Trophoblast cell (in vitro differentiated cells and primary cell): ENCODE results near the gene MTR.

Experiments used
- DNase-seq, 2 donors: peaks; one replicate each; pipeline ENCODE4 v3.0.0-alpha.2; 2016
- H2AFZ ChIP-seq: 2 replicates; pipeline ENCODE4 v1.6.1; 2013; ENCODE audit warnings: low read length, moderate library complexity, mild to moderate bottlenecking; ENCODE audit not compliant: insufficient read depth, poor library complexity
- H2AK5ac ChIP-seq: 2 replicates; pipeline ENCODE4 v1.6.1; 2013; ENCODE audit warnings: mild to moderate bottlenecking, low read length
- H2BK120ac ChIP-seq: 2 replicates; pipeline ENCODE4 v1.6.1; 2013; ENCODE audit warnings: low read length, mild to moderate bottlenecking, moderate library complexity; ENCODE audit not compliant: insufficient read depth, poor library complexity
- H2BK12ac ChIP-seq: 2 replicates; pipeline ENCODE4 v1.6.1; 2013; ENCODE audit warnings: mild to moderate bottlenecking, low read length, moderate library complexity
- H2BK5ac ChIP-seq: 2 replicates; pipeline ENCODE4 v1.6.1; 2013; ENCODE audit warnings: low read length, low read depth, moderate library complexity, mild to moderate bottlenecking; ENCODE audit not compliant: poor library complexity
- H3K14ac ChIP-seq: 2 replicates; pipeline ENCODE4 v1.6.1; 2013; ENCODE audit warnings: mild to moderate bottlenecking, low read length
- H3K18ac ChIP-seq: 2 replicates; pipeline ENCODE4 v1.6.1; 2013; ENCODE audit warnings: mild to moderate bottlenecking, low read length
- H3K23ac ChIP-seq: 2 replicates; pipeline ENCODE4 v1.6.1; 2013; ENCODE audit warnings: low read length
- H3K27ac ChIP-seq: 2 replicates; pipeline ENCODE4 v1.5.1; 2013; ENCODE audit warnings: low read depth, mild to moderate bottlenecking, inconsistent platforms, low read length, moderate library complexity
- H3K27me3 ChIP-seq: 2 replicates; pipeline ENCODE4 v1.6.1; 2013; ENCODE audit warnings: inconsistent platforms, mild to moderate bottlenecking, low read length, moderate library complexity; ENCODE audit not compliant: insufficient read depth
- H3K36me3 ChIP-seq, 2 experiments: 1 replicate in 1 of 2; 2 replicates in 1 of 2; pipeline ENCODE4 v1.6.1; 2013; ENCODE audit warnings: low read length in 2 of 2, mild to moderate bottlenecking in 2 of 2, moderate library complexity in 1 of 2; ENCODE audit not compliant: insufficient read depth in 2 of 2, control insufficient read depth in 1 of 2
- H3K4ac ChIP-seq: 2 replicates; pipeline ENCODE4 v1.6.1; 2013; ENCODE audit warnings: low read depth, mild to moderate bottlenecking, low read length, moderate library complexity
- H3K4me1 ChIP-seq, 2 experiments: 1 replicate in 1 of 2; 2 replicates in 1 of 2; pipeline ENCODE4 v1.6.1; 2013; ENCODE audit warnings: low read length in 2 of 2, mild to moderate bottlenecking in 2 of 2, moderate library complexity in 1 of 2; ENCODE audit not compliant: insufficient read depth in 2 of 2, control insufficient read depth in 1 of 2
- H3K4me2 ChIP-seq: 2 replicates; pipeline ENCODE4 v1.6.1; 2013; ENCODE audit warnings: inconsistent platforms, mild to moderate bottlenecking, low read length, moderate library complexity
- H3K4me3 ChIP-seq: 2 replicates; pipeline ENCODE4 v1.5.1; 2013; ENCODE audit warnings: mild to moderate bottlenecking, low read depth, low read length, inconsistent platforms
- H3K79me1 ChIP-seq: one replicate; pipeline ENCODE4 v1.6.1; 2013; ENCODE audit warnings: low read length
- H3K79me2 ChIP-seq: 2 replicates; pipeline ENCODE4 v1.6.1; 2013; ENCODE audit warnings: low read length, mild to moderate bottlenecking; ENCODE audit not compliant: control insufficient read depth, insufficient read depth, poor library complexity
- H3K9ac ChIP-seq: 2 replicates; pipeline ENCODE4 v1.6.1; 2013; ENCODE audit warnings: mild to moderate bottlenecking, low read length
- H3K9me3 ChIP-seq: 2 replicates; pipeline ENCODE4 v1.6.1; 2013; ENCODE audit warnings: low read depth, mild to moderate bottlenecking, control low read depth, inconsistent platforms, low read length; ENCODE audit not compliant: insufficient read depth
- H4K12ac ChIP-seq: 2 replicates; pipeline ENCODE4 v1.6.1; 2013; ENCODE audit warnings: low read depth, mild to moderate bottlenecking, low read length, moderate library complexity
- H4K8ac ChIP-seq: 2 replicates; pipeline ENCODE4 v1.6.1; 2013; ENCODE audit warnings: low read depth, mild to moderate bottlenecking, low read length, moderate library complexity
- H4K91ac ChIP-seq: one replicate; pipeline ENCODE4 v1.6.1; 2013; ENCODE audit warnings: low read depth, mild to moderate bottlenecking, low read length, moderate library complexity
- WGBS: extraction: QIAGEN DNeasy Blood & Tissue Kit; methylation state at CpG from one replicate; pipeline ENCODE4 v1.1.7; 2013; ENCODE audit warnings: missing lambda C conversion rate; ENCODE audit not compliant: insufficient read length, insufficient coverage; ENCODE audit errors: extremely low coverage; 5-methylcytosine and 5-hydroxymethylcytosine counted together

MTR gene

GRCh38 chr1:236753964-236754363 lies 41.1 kb upstream of the MTR start:
- Histone ChIP-seq H3K4me2 (peak overlapping the region; percentile 34), H3K4me1 (peaks cover 16 to 21% of the 10 kb centered on the region in 2 experiments), H2BK12ac (peak overlapping the region; percentile 78), H3K27ac (peak overlapping the region; percentile 88), H3K79me2 (peaks cover 2% of the 10 kb centered on the region), H3K9me3 (no peaks in the 10 kb centered on the region), H3K27me3 (no peaks in the 10 kb centered on the region), H3K18ac (peak overlapping the region; percentile 89), H3K36me3 (no peaks in the 10 kb centered on the region), H3K9ac (no peak overlapping the region), H2AK5ac (peak overlapping the region; percentile 70), H3K4ac (peak overlapping the region; percentile 57), H4K91ac (peak overlapping the region; percentile 78), H3K79me1 (peaks cover 14% of the 10 kb centered on the region), H4K12ac (peak overlapping the region; percentile 6), H3K23ac (no peak overlapping the region), H2BK120ac (peak overlapping the region; percentile 81), H3K4me3 (no peak overlapping the region), H2AFZ (peak overlapping the region; percentile 77), H4K8ac (peak overlapping the region; percentile 56), H2BK5ac (peak overlapping the region; percentile 89), H3K14ac (peak overlapping the region; percentile 71)
- DNase-seq, result no peak
- no CpG with 5 or more reads among the region's 14 CpGs for WGBS

- Histone ChIP-seq H2AFZ (peak overlapping the region; percentile 30), H3K9ac (no peak overlapping the region), H3K23ac (no peak overlapping the region), H2AK5ac (peak overlapping the region; percentile 1), H3K27me3 (no peaks in the 10 kb centered on the region), H2BK12ac (peak overlapping the region; percentile 37), H3K9me3 (no peaks in the 10 kb centered on the region), H3K4me2 (peak overlapping the region; percentile 34), H3K4ac (peak overlapping the region; percentile 2), H3K14ac (peak overlapping the region; percentile 8), H3K79me1 (peaks cover 14% of the 10 kb centered on the region), H3K4me1 (peaks cover 16 to 21% of the 10 kb centered on the region in 2 experiments), H4K12ac (no peak overlapping the region), H3K18ac (no peak overlapping the region), H2BK5ac (peak overlapping the region; percentile 24), H3K36me3 (no peaks in the 10 kb centered on the region), H4K91ac (peak overlapping the region; percentile 47), H4K8ac (peak overlapping the region; percentile 14), H3K27ac (peak overlapping the region; percentile 74), H3K79me2 (peaks cover 2% of the 10 kb centered on the region), H2BK120ac (peak overlapping the region; percentile 59), H3K4me3 (no peak overlapping the region)
- no peak for DNase-seq
- no CpG with 5 or more reads among the region's 18 CpGs for WGBS
These were observed 40.4 kb upstream of the MTR start for GRCh38 chr1:236754525-236755210.

- H3K27me3 ChIP-seq, result no peaks in the 10 kb centered on the region
- no peak overlapping the region for H4K91ac ChIP-seq
- H3K14ac ChIP-seq, result no peak overlapping the region
- no peak overlapping the region for H3K4ac ChIP-seq
- no peak overlapping the region for H2AK5ac ChIP-seq
- no peaks in the 10 kb centered on the region for H3K36me3 ChIP-seq
- H4K12ac ChIP-seq, result no peak overlapping the region
- H2BK120ac ChIP-seq, result no peak overlapping the region
- no peak for DNase-seq
- H2BK12ac ChIP-seq, result no peak overlapping the region
- H3K27ac ChIP-seq, result no peak overlapping the region
- no peak overlapping the region for H3K18ac ChIP-seq
- H4K8ac ChIP-seq, result no peak overlapping the region
- no peak overlapping the region for H3K4me2 ChIP-seq
- H3K4me3 ChIP-seq, result no peak overlapping the region
- H2AFZ ChIP-seq, result no peak overlapping the region
- peaks cover 16 to 20% of the 10 kb centered on the region in 2 experiments for H3K4me1 ChIP-seq
- H3K9ac ChIP-seq, result no peak overlapping the region
- H3K9me3 ChIP-seq, result no peaks in the 10 kb centered on the region
- no peak overlapping the region for H2BK5ac ChIP-seq
- H3K79me2 ChIP-seq, result peaks cover 2% of the 10 kb centered on the region
- H3K79me1 ChIP-seq, result peaks cover 12% of the 10 kb centered on the region
- H3K23ac ChIP-seq, result no peak overlapping the region
- WGBS, result no CpG with 5 or more reads among the region's 2 CpGs
These were observed 37.5 kb upstream of the MTR start for GRCh38 chr1:236757640-236758039.

GRCh38 chr1:236759252-236759859 lies 35.7 kb upstream of the MTR start:
- Histone ChIP-seq H3K9me3 (no peaks in the 10 kb centered on the region), H2BK5ac (no peak overlapping the region), H2AFZ (no peak overlapping the region), H4K8ac (no peak overlapping the region), H3K9ac (no peak overlapping the region), H4K91ac (no peak overlapping the region), H3K27ac (no peak overlapping the region), H3K27me3 (no peaks in the 10 kb centered on the region), H3K4ac (no peak overlapping the region), H4K12ac (no peak overlapping the region), H2BK120ac (no peak overlapping the region), H2AK5ac (no peak overlapping the region), H3K23ac (no peak overlapping the region), H3K14ac (no peak overlapping the region), H2BK12ac (no peak overlapping the region), H3K79me1 (peaks cover 9% of the 10 kb centered on the region), H3K4me2 (no peak overlapping the region), H3K18ac (no peak overlapping the region), H3K36me3 (no peaks in the 10 kb centered on the region), H3K4me1 (peaks cover 9 to 10% of the 10 kb centered on the region in 2 experiments), H3K79me2 (no peaks in the 10 kb centered on the region), H3K4me3 (no peak overlapping the region)
- DNase-seq, result peak in 1 of 2 donors; percentile 81
- no CpG with 5 or more reads among the region's 3 CpGs for WGBS
